ENCODE data around the gene MRAP.

DNA sequence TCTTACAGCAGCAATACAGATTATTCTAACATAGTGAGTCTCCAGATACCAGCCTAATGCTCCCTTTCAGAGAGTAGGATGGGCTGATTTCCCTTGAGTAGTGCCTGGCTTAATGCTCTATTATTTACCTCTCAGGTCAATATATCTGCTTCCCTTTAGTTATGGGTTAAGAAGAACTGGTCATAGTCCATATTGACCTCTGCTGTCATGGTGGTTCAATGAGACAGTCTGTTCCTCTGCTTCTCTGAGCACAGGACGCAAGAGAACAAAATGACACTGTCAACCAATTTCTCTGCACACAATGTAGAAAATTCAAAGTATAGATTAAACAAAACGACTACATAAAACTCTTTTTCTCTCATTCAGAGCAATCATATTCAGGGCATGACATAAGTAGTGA, 2.9 kb downstream of the MRAP start:
- TF ChIP-seq, protein P1, sequence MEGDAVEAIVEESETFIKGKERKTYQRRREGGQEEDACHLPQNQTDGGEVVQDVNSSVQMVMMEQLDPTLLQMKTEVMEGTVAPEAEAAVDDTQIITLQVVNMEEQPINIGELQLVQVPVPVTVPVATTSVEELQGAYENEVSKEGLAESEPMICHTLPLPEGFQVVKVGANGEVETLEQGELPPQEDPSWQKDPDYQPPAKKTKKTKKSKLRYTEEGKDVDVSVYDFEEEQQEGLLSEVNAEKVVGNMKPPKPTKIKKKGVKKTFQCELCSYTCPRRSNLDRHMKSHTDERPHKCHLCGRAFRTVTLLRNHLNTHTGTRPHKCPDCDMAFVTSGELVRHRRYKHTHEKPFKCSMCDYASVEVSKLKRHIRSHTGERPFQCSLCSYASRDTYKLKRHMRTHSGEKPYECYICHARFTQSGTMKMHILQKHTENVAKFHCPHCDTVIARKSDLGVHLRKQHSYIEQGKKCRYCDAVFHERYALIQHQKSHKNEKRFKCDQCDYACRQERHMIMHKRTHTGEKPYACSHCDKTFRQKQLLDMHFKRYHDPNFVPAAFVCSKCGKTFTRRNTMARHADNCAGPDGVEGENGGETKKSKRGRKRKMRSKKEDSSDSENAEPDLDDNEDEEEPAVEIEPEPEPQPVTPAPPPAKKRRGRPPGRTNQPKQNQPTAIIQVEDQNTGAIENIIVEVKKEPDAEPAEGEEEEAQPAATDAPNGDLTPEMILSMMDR (IDR thresholded peaks at IDR 0.05) = no peak
- TF ChIP-seq POLR2A (IDR thresholded peaks at IDR 0.05) = no peak

Measured in vagina (tissue), 2 donors.